Activated CD8-positive, alpha-beta memory T cell treated with anti-CD3 and anti-CD28 coated beads, Interleukin-2, amount 50 U/mL, for 1 hour (primary cell): ENCODE results near the gene PCAT6.
"Not testable (repeated sequence)": the region's sequence is repeated elsewhere in the genome, so short reads cannot be mapped to it uniquely, and the experiment has no call there.

Source experiments
- DNase-seq: peaks from one replicate; pipeline ENCODE4 v3.0.0-alpha.2; 2020; ENCODE audit errors: extremely low read depth

The PCAT6 gene

GRCh38 chr1:202807451-202807925 lies 3.3 kb upstream of the PCAT6 start:
- no peak for DNase-seq

- peak; percentile 39 for DNase-seq
Measured at GRCh38 chr1:202807926-202808757, 2.6 kb upstream of the PCAT6 start, which contains the start of gene KDM5B. KDM5B (minus strand) TSS chr1:202808421; CDS start chr1:202808305, 116 bp downstream.

GRCh38 chr1:202809597-202810159 lies 1.1 kb upstream of the PCAT6 start:
- no peak for DNase-seq

GRCh38 chr1:202810193-202810614 lies 550 bp upstream of the PCAT6 start:
- no peak for DNase-seq

GRCh38 chr1:202811296-202812175 lies 782 bp downstream of the PCAT6 start:
- DNase-seq: no peak

GRCh38 chr1:202812176-202813026 lies 1.6 kb downstream of the PCAT6 start:
- DNase-seq: no peak

- DNase-seq: no peak
Measured at GRCh38 chr1:202815120-202815519, 4.4 kb downstream of the PCAT6 start.

- DNase-seq: no peak
Measured at GRCh38 chr1:202818819-202819218, 8.1 kb downstream of the PCAT6 start.

- DNase-seq: no peak
Measured at GRCh38 chr1:202821467-202821866, 10.7 kb downstream of the PCAT6 start.

GRCh38 chr1:202825748-202826147 lies 15.0 kb downstream of the PCAT6 start:
- DNase-seq: no peak

- not testable (repeated sequence) for DNase-seq
Measured at GRCh38 chr1:202829223-202829622, 18.5 kb downstream of the PCAT6 start.

GRCh38 chr1:202831906-202832305 lies 21.2 kb downstream of the PCAT6 start:
- DNase-seq: no peak

GRCh38 chr1:202834771-202835547 lies 24.2 kb downstream of the PCAT6 start:
- DNase-seq: no peak

- DNase-seq: no peak
Measured at GRCh38 chr1:202835548-202836072, 24.9 kb downstream of the PCAT6 start.

- no peak for DNase-seq
Measured at GRCh38 chr1:202836623-202837403, 26.1 kb downstream of the PCAT6 start.

GRCh38 chr1:202837746-202838262 lies 27.1 kb downstream of the PCAT6 start:
- DNase-seq: no peak

- no peak for DNase-seq
Measured at GRCh38 chr1:202843081-202843480, 32.3 kb downstream of the PCAT6 start.

- no peak for DNase-seq
Measured at GRCh38 chr1:202844259-202844658, 33.5 kb downstream of the PCAT6 start.

- DNase-seq: no peak
Measured at GRCh38 chr1:202844935-202845334, 34.2 kb downstream of the PCAT6 start.
